Uterus (tissue), 4 donors: ENCODE measurements around the gene PPM1H. TPM values are rescaled to one million over a fixed set of nuclear protein-coding genes. Genes with fewer than 3 reads are reported as not detected.

Source experiments
- DNase-seq, 2 donors: peaks; one replicate each; pipeline ENCODE4 v3.0.0-alpha.2; 2019 to 2020
- H3K27ac ChIP-seq, 2 donors: fragments of 200-600 bp; sonication (generic); 1 replicate in 1 of 2; 2 replicates in 1 of 2; pipeline ENCODE4 v1.5.1; 2016 to 2018
- H3K27me3 ChIP-seq, 2 donors: fragments of 200-600 bp; sonication (generic); one replicate each; pipeline ENCODE4 v1.5.1; 2018 to 2019; ENCODE audit warnings: control low read depth in 1 of 2
- H3K36me3 ChIP-seq, 2 donors: fragments of 200-600 bp; sonication (generic); one replicate each; pipeline ENCODE4 v1.5.1; 2019; ENCODE audit warnings: control low read depth in 1 of 2
- H3K4me1 ChIP-seq, 2 donors: fragments of 200-600 bp; sonication (generic); one replicate each; pipeline ENCODE4 v1.5.1; 2018 to 2019; ENCODE audit warnings: control low read depth in 1 of 2
- H3K4me3 ChIP-seq, 2 donors: fragments of 200-600 bp; sonication (generic); 1 replicate in 1 of 2; 2 replicates in 1 of 2; pipeline ENCODE4 v1.5.1; 2018 to 2019; ENCODE audit warnings: mild to moderate bottlenecking in 1 of 2
- H3K9me3 ChIP-seq, 2 donors: fragments of 200-600 bp; sonication (generic); one replicate each; pipeline ENCODE4 v1.5.1; 2019; ENCODE audit warnings: control low read depth in 1 of 2
- POLR2A ChIP-seq, 2 donors: fragments of 450-650 bp; IDR thresholded peaks; one replicate each; pipeline ENCODE4 v1.6.1; 2016; ENCODE audit warnings: antibody characterized with exemption in 2 of 2, mild to moderate bottlenecking in 1 of 2, moderate library complexity in 1 of 2
- intact Hi-C: fragments of 100-400 bp; cut with DNase I; formaldehyde crosslinking; loops from one replicate; pipeline ENCODE4 v1.15.1; 2023; ENCODE audit warnings: low total_unique reads
- total RNA-seq, 4 donors: library from RNA; depleted of rRNA in 3 of 4; stranded (reverse); fragments of >200 nt in 3 of 4; gene quantifications; one replicate each; pipeline versions ENCODE4 v1.1.0 to v1.2.4, GENCODE V29; 2014 to 2023
- TF ChIP-seq, protein P1 (sequence below), 4 experiments: fragments of 200-600 bp in 2 of 4; fragments of 450-650 bp in 2 of 4; sonication (generic) in 2 of 4; IDR thresholded peaks; one replicate each; pipeline ENCODE4 v1.5.1; 2016 to 2019; ENCODE audit warnings: antibody characterized with exemption in 4 of 4, mild to moderate bottlenecking in 2 of 4, moderate library complexity in 1 of 4
- donor health status: DM: yes; HTN: yes; CAD: no.

The PPM1H gene
- total RNA-seq, 4 donors from 2014 or later: 2.0 to 24.1 (median 6.6) TPM

DNA sequence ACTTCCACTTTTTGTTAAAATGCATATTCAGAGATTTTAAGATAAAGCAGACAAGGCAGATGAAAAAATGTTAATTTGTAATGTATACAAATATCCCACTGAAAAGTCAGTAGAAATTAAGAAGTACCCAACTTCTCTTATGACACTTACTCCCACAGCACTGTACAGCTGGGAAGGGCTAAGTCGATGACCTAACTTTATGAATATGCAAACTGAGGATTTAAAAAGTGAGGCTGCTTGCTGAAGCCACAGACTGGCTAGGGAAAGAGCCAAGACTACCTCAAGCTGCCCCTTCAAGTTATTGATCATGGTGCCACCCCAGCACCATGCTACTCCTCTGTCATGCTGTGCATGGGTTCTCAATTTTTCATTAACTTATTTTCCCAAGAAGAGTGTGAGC, 17.0 kb downstream of the PPM1H start:
- H3K27me3 ChIP-seq: no peaks in the 10 kb centered on the region
- DNase-seq: no peak
- no peaks in the 10 kb centered on the region for H3K9me3 ChIP-seq
- no peak overlapping the region for H3K4me3 ChIP-seq
- TF ChIP-seq POLR2A (IDR thresholded peaks at IDR 0.05): no peak
- TF ChIP-seq, protein P1, sequence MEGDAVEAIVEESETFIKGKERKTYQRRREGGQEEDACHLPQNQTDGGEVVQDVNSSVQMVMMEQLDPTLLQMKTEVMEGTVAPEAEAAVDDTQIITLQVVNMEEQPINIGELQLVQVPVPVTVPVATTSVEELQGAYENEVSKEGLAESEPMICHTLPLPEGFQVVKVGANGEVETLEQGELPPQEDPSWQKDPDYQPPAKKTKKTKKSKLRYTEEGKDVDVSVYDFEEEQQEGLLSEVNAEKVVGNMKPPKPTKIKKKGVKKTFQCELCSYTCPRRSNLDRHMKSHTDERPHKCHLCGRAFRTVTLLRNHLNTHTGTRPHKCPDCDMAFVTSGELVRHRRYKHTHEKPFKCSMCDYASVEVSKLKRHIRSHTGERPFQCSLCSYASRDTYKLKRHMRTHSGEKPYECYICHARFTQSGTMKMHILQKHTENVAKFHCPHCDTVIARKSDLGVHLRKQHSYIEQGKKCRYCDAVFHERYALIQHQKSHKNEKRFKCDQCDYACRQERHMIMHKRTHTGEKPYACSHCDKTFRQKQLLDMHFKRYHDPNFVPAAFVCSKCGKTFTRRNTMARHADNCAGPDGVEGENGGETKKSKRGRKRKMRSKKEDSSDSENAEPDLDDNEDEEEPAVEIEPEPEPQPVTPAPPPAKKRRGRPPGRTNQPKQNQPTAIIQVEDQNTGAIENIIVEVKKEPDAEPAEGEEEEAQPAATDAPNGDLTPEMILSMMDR (IDR thresholded peaks at IDR 0.05): no peak
- no peaks in the 10 kb centered on the region for H3K36me3 ChIP-seq
- intact Hi-C loops: no loop called here
- H3K4me1 ChIP-seq: no peaks in the 10 kb centered on the region
- no peak overlapping the region for H3K27ac ChIP-seq

DNA sequence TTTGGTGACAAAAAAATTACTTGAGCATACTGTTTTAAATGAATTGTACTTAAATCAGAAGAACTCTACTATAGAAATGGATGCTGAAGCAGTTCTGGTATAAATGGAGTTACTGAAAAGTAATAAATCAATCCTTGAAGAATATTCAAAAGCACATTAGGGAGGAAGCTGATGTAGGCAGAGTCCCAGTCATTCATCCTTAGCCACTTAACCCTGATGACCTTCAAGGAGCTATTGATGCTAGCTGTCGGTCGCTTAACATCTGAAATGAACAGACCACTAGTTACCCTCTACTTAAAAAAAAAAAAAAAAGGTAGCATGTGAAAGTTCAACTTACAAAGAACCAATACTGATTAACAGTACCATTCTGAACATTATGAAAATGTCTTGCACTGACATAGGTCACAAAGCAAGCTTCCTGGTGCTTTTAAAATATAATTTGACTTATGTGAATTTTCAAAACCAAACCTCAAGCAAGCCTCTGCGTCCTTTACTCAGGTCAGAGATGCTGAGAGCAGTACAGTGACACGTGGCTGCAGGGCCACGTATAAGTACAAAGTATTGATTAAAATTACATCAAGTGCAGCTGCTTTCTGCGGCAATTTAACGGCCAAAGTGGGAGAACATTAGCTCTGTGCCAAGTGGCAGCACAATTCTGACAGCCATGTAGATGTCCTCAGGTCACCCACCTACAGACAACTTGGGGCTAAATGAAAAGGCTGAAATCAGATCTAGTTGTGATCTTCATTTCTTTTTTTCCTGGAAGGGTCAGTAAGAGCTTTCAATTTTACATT, 18.1 kb downstream of the PPM1H start:
- intact Hi-C loops: no loop called here
- Histone ChIP-seq H3K27me3 (no peaks in the 10 kb centered on the region), H3K9me3 (no peaks in the 10 kb centered on the region), H3K27ac (no peak overlapping the region), H3K36me3 (no peaks in the 10 kb centered on the region), H3K4me3 (no peak overlapping the region), H3K4me1 (no peaks in the 10 kb centered on the region)
- DNase-seq: no peak
- TF ChIP-seq, protein P1 (IDR thresholded peaks at IDR 0.05): no peak
- TF ChIP-seq POLR2A (IDR thresholded peaks at IDR 0.05): no peak

DNA sequence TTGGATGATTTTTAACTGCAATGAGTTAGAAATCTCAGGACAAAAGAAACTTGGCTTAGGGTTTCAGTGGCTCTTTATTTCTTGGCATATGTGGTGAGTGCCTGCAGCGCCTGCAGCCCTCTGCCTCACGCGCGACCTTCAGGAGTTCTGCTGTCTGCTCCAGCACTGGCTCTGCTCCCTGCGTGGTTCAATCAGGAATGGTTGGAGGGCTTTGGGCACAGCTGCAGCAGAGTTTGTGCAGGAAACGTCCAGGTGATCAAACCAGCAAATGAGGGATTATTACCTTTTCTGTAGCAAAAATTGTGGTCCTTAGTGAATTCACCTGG, 19.8 kb downstream of the PPM1H start:
- no peaks in the 10 kb centered on the region for H3K4me1 ChIP-seq
- H3K27ac ChIP-seq: no peak overlapping the region
- DNase-seq: no peak
- no peaks in the 10 kb centered on the region for H3K36me3 ChIP-seq
- H3K27me3 ChIP-seq: no peaks in the 10 kb centered on the region
- TF ChIP-seq POLR2A (IDR thresholded peaks at IDR 0.05): no peak
- TF ChIP-seq, protein P1 (IDR thresholded peaks at IDR 0.05): no peak
- no peak overlapping the region for H3K4me3 ChIP-seq
- no peaks in the 10 kb centered on the region for H3K9me3 ChIP-seq
- intact Hi-C loops: no loop called here

DNA sequence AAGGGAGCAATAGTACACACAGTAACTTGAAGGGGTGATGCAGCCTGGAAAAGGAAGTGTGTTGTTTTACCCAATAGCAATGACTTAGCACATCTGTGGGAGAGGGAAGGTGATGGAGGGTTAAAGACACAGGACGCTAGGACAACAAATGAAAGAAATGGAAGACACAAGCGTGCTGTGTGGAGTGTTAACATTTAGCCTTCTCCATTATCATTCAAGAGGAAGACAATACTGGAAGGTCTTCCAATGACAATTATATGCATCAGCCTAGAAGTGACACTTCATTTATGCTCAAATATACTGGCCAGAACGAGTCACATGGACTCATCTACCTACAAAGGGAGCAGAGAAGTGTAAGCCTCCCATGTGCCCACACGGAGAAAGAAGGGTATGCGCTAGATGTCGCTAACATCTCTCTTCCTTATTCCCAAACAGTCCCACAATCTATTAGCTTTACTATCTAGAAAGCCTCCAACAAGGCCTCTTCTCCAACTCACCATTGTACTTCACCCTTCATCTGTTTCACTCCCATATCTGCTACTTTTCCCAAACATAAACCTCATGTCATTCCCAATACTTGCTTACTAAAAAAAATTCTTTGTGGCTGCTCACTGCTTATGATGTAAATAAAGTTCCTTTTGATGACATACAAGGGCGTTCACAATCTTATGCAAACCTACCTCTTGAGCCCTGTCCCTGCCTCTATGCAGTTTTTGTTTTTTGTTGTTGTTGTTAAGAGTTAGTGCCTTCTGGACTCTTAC, 20.3 kb downstream of the PPM1H start:
- Histone ChIP-seq H3K27me3 (no peaks in the 10 kb centered on the region), H3K9me3 (no peaks in the 10 kb centered on the region)
- intact Hi-C loops: no loop called here

More for the DNA sequence above, 20.3 kb downstream of the PPM1H start:
- Histone ChIP-seq H3K4me1 (no peaks in the 10 kb centered on the region), H3K36me3 (no peaks in the 10 kb centered on the region), H3K4me3 (no peak overlapping the region), H3K27ac (no peak overlapping the region)
- TF ChIP-seq, protein P1 (IDR thresholded peaks at IDR 0.05): no peak
- no peak for TF ChIP-seq POLR2A (IDR thresholded peaks at IDR 0.05)
- no peak for DNase-seq
